NCI-H1417 (cell line): ENCODE data around the gene KIAA1614.

ENCODE experiments used
- DNase-seq, 3 experiments: peaks; one replicate each; lab custom pipeline; 2025; lab: John Stamatoyannopoulos, UW

Gene KIAA1614

GRCh38 chr1:180924939-180925338, 12.2 kb downstream of the KIAA1614 start:
- no peak for DNase-seq

- DNase-seq, result peak in 1 of 3 experiments; percentile 29
Measured at GRCh38 chr1:180925471-180926051, 12.9 kb downstream of the KIAA1614 start.

GRCh38 chr1:180926164-180926981, 13.7 kb downstream of the KIAA1614 start:
- DNase-seq, result peak; percentile 69 to 83 (median 73)

GRCh38 chr1:180927348-180927747, 14.7 kb downstream of the KIAA1614 start:
- peak; percentile 20 to 80 (median 73) for DNase-seq

- peak in 2 of 3 experiments; percentile 58 to 66 for DNase-seq
Measured at GRCh38 chr1:180927841-180928240, 15.1 kb downstream of the KIAA1614 start.

GRCh38 chr1:180928331-180929230, 15.9 kb downstream of the KIAA1614 start:
- peak; percentile 35 to 80 (median 78) for DNase-seq

GRCh38 chr1:180929389-180929788, 16.7 kb downstream of the KIAA1614 start:
- no peak for DNase-seq

GRCh38 chr1:180930687-180931086, 18.0 kb downstream of the KIAA1614 start:
- DNase-seq, result peak in 2 of 3 experiments; percentile 30 to 68

GRCh38 chr1:180931529-180931928, 18.8 kb downstream of the KIAA1614 start:
- no peak for DNase-seq

GRCh38 chr1:180932378-180932777, 19.7 kb downstream of the KIAA1614 start:
- DNase-seq, result no peak

- DNase-seq, result no peak
Measured at GRCh38 chr1:180933141-180933540, 20.4 kb downstream of the KIAA1614 start.

- no peak for DNase-seq
Measured at GRCh38 chr1:180934563-180934962, 21.9 kb downstream of the KIAA1614 start.

GRCh38 chr1:180935326-180936109, 22.8 kb downstream of the KIAA1614 start:
- DNase-seq, result peak in 2 of 3 experiments; percentile 16 to 18

GRCh38 chr1:180936110-180937011, 23.7 kb downstream of the KIAA1614 start:
- DNase-seq, result no peak

- no peak for DNase-seq
Measured at GRCh38 chr1:180937012-180937372, 24.3 kb downstream of the KIAA1614 start.

- DNase-seq, result no peak
Measured at GRCh38 chr1:180937624-180938225, 25.0 kb downstream of the KIAA1614 start.

- no peak for DNase-seq
Measured at GRCh38 chr1:180939073-180939710, 26.5 kb downstream of the KIAA1614 start.

GRCh38 chr1:180939711-180940103, 27.0 kb downstream of the KIAA1614 start:
- DNase-seq, result no peak

- no peak for DNase-seq
Measured at GRCh38 chr1:180940445-180940844, 27.7 kb downstream of the KIAA1614 start.
